ENCODE results near the gene C1QA.

The C1QA gene

DNA sequence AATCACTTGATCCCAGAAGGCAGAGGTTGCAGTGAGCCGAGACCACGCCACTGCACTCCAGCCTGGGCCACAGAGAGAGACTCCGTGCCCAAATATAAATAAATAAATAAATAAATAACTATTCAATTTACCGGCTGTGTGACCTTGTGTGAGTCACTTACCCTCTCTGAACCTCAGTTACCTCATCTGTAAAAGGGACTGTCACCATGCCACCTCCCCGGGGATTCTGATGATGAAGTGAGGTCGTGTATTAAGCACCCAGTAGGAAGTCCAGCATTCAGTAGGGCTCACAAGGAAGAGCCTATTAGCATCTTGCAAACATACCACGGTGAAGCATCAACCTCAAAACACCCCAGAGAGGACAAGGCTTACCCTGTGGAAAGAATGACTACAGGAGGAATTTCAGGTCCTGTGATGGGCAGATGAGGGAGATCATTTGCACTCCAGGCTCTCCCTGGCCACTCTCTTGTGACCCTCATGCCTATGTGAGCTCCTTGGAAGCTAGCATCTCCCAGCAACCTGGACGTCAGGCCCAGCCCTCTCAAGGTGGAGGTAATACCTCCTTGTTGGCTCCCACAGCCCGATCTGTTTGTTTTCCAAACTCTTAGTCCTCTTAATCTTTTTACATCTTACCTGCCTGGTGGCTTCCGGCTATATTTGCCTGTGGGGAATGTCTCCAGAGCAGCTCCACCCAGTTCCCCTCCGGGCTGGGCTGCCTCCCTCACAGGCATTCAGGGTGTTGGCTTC is 7.6 kb upstream of the C1QA start:
- Histone ChIP-seq H2AFZ (ENCODE audit: low read length) (no peak overlapping the region), H3F3A (ENCODE audit: insufficient read depth, low read length) (no peaks in the 10 kb centered on the region), H3K4me3 (ENCODE audit: low read length) (no peak overlapping the region), H3K9me2 (replicated peaks; ENCODE audit: insufficient read depth, low read length) (no peaks in the 10 kb centered on the region), H3K4me2 (ENCODE audit: low read depth, low read length) (no peak overlapping the region), H3K9me3 (replicated peaks; ENCODE audit: insufficient read depth, low read length) (no peaks in the 10 kb centered on the region), H4K20me1 (ENCODE audit: insufficient read depth, low read length) (no peaks in the 10 kb centered on the region), H3K36me3 (replicated peaks; ENCODE audit: insufficient read depth, low read length) (no peaks in the 10 kb centered on the region), H3K9ac (ENCODE audit: low read length) (no peak overlapping the region), H3K27ac (ENCODE audit: low read length) (no peak overlapping the region), H3K27me3 (replicated peaks; ENCODE audit: insufficient read depth, low read length) (peaks cover 94% of the 10 kb centered on the region), H3K4me1 (ENCODE audit: low read length) (no peaks in the 10 kb centered on the region), H3K79me2 (ENCODE audit: low read length) (no peaks in the 10 kb centered on the region)
- no peak for DNase-seq
- TF ChIP-seq, protein P1, sequence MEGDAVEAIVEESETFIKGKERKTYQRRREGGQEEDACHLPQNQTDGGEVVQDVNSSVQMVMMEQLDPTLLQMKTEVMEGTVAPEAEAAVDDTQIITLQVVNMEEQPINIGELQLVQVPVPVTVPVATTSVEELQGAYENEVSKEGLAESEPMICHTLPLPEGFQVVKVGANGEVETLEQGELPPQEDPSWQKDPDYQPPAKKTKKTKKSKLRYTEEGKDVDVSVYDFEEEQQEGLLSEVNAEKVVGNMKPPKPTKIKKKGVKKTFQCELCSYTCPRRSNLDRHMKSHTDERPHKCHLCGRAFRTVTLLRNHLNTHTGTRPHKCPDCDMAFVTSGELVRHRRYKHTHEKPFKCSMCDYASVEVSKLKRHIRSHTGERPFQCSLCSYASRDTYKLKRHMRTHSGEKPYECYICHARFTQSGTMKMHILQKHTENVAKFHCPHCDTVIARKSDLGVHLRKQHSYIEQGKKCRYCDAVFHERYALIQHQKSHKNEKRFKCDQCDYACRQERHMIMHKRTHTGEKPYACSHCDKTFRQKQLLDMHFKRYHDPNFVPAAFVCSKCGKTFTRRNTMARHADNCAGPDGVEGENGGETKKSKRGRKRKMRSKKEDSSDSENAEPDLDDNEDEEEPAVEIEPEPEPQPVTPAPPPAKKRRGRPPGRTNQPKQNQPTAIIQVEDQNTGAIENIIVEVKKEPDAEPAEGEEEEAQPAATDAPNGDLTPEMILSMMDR (IDR thresholded peaks at IDR 0.05; ENCODE audit: low read length), result no peak
- TF ChIP-seq EZH2 (optimal IDR thresholded peaks at IDR 0.05; ENCODE audit: low read depth, low read length) (no peak), EZH2phosphoT487 (IDR thresholded peaks at IDR 0.05; ENCODE audit: low read length) (no peak)

DNA sequence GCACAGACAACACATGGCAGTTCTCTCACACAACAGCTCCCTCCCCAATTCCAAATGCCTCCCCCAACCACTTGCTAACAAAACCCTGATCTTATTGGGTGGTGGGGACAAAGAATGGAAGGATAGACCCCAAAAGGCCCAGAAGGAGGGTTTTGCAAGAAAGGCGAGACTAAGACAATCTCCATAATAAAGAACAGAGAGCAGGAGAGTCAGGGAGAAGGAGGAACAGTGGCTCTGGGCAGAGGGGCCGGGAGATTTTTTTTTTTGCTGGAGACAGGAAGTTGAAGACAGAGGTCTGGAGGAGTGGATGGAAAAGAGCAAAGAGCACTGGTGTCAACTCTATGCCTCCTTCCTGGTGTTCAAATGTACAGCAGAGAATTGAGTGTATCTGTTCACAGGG is 6.5 kb upstream of the C1QA start:
- no peak for DNase-seq
- Histone ChIP-seq H3K36me3 (replicated peaks; ENCODE audit: insufficient read depth, low read length) (no peaks in the 10 kb centered on the region), H3K4me3 (ENCODE audit: low read length) (no peak overlapping the region)

DNA sequence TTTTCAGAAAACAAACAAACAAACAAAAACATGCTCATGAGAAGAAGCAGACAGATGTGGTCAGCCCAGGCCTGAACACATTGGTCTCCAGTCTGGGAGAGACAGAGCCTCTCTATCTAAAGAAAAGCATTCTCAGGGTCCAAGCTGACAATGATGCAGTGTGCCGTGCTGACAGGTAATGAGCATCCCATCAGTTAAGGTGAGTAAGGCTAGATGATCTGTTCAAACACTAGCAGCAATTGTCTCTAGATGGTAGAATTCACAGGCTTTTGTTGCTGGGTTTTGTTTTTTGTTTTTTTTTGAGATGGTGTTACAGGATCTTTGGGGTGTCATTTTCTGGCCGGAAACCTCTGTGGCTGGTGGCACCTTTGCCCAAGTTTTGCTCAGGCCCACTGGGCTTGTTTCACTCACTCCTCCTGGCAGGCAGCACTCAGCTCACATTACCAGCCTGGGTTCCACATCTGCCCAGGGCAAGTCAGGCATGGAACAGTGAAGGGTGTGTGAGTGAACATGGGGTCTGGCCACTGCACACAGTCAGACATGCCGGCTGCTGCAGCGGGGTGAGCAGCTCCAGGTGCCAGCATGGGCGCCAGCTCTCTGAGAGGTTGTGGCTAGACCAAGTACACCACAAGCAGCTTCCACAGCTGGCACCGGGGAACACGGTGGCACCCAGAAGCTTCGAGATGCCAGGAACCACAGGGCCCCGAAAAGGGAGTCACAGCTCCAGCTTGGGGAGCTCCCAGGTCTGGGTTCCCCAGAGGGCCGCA is 2.5 kb upstream of the C1QA start:
- peaks cover 76% of the 10 kb centered on the region for H3K27me3 ChIP-seq (replicated peaks; ENCODE audit: insufficient read depth, low read length)
- no peaks in the 10 kb centered on the region for H3F3A ChIP-seq (ENCODE audit: insufficient read depth, low read length)
- DNase-seq, result peak; percentile 16
- TF ChIP-seq, protein P1 (IDR thresholded peaks at IDR 0.05; ENCODE audit: low read length), result no peak
- TF ChIP-seq EZH2phosphoT487 (IDR thresholded peaks at IDR 0.05; ENCODE audit: low read length) (no peak), EZH2 (optimal IDR thresholded peaks at IDR 0.05; ENCODE audit: low read depth, low read length) (no peak)
- no peak overlapping the region for H3K4me2 ChIP-seq (ENCODE audit: low read depth, low read length)
- H3K9ac ChIP-seq (ENCODE audit: low read length), result no peak overlapping the region
- no peaks in the 10 kb centered on the region for H3K36me3 ChIP-seq (replicated peaks; ENCODE audit: insufficient read depth, low read length)
- no peak overlapping the region for H2AFZ ChIP-seq (ENCODE audit: low read length)
- no peaks in the 10 kb centered on the region for H3K9me2 ChIP-seq (replicated peaks; ENCODE audit: insufficient read depth, low read length)
- no peak overlapping the region for H3K4me3 ChIP-seq (ENCODE audit: low read length)
- no peaks in the 10 kb centered on the region for H3K4me1 ChIP-seq (ENCODE audit: low read length)
- no peaks in the 10 kb centered on the region for H4K20me1 ChIP-seq (ENCODE audit: insufficient read depth, low read length)
- no peaks in the 10 kb centered on the region for H3K79me2 ChIP-seq (ENCODE audit: low read length)
- no peaks in the 10 kb centered on the region for H3K9me3 ChIP-seq (replicated peaks; ENCODE audit: insufficient read depth, low read length)
- no peak overlapping the region for H3K27ac ChIP-seq (ENCODE audit: low read length)

More for the DNA sequence above, 6.5 kb upstream of the C1QA start:
- H3K9ac ChIP-seq (ENCODE audit: low read length), result no peak overlapping the region
- H3K4me1 ChIP-seq (ENCODE audit: low read length), result no peaks in the 10 kb centered on the region
- peaks cover 94% of the 10 kb centered on the region for H3K27me3 ChIP-seq (replicated peaks; ENCODE audit: insufficient read depth, low read length)
- H3K4me2 ChIP-seq (ENCODE audit: low read depth, low read length), result no peak overlapping the region
- H2AFZ ChIP-seq (ENCODE audit: low read length), result no peak overlapping the region
- H3F3A ChIP-seq (ENCODE audit: insufficient read depth, low read length), result no peaks in the 10 kb centered on the region
- H3K9me3 ChIP-seq (replicated peaks; ENCODE audit: insufficient read depth, low read length), result no peaks in the 10 kb centered on the region
- no peaks in the 10 kb centered on the region for H3K9me2 ChIP-seq (replicated peaks; ENCODE audit: insufficient read depth, low read length)
- H3K27ac ChIP-seq (ENCODE audit: low read length), result no peak overlapping the region
- no peaks in the 10 kb centered on the region for H3K79me2 ChIP-seq (ENCODE audit: low read length)
- no peaks in the 10 kb centered on the region for H4K20me1 ChIP-seq (ENCODE audit: insufficient read depth, low read length)
- TF ChIP-seq EZH2 (optimal IDR thresholded peaks at IDR 0.05; ENCODE audit: low read depth, low read length) (no peak), EZH2phosphoT487 (IDR thresholded peaks at IDR 0.05; ENCODE audit: low read length) (no peak)
- TF ChIP-seq, protein P1 (IDR thresholded peaks at IDR 0.05; ENCODE audit: low read length), result no peak

All from MM.1S (cell line).